ENCODE data around the gene TNS3. TPM values are rescaled to one million over a fixed set of nuclear protein-coding genes. Genes with fewer than 3 reads are reported as not detected.

The TNS3 gene
- total and polyA plus RNA-seq, 9 of the 15 experiments (the other 6 are each of a cell fraction or from before 2014, with no cell fraction given), result 0.20 TPM; not detected in 8

- BruUV-seq (replicated peaks), result no TSS peak
- H3K4me2 ChIP-seq (ENCODE audit: insufficient read depth, low read length), result no peak overlapping the region
- H3K9me3 ChIP-seq (replicated peaks; ENCODE audit: control insufficient read depth, insufficient read depth, low read depth, low read length), result no peaks in the 10 kb centered on the region
- DNase-seq (ENCODE audit: extremely low read depth in 1 of 4, low spot score in 3 of 4), result no peak
- H4K20me1 ChIP-seq (replicated peaks; ENCODE audit: control insufficient read depth, insufficient read depth, low read length), result no peaks in the 10 kb centered on the region
- ChIA-PET POLR2A (no interaction called here), CTCF (ENCODE audit: low intra/inter-chr PET ratio) (no interaction called here)
- H3K36me3 ChIP-seq (ENCODE audit: control insufficient read depth, insufficient read depth, low read length), result no peaks in the 10 kb centered on the region
- in situ Hi-C loops (cut with MboI) (no loop called here), intact Hi-C loops (cut with micrococcal nuclease) (no loop called here)
- no peak for FAIRE-seq
- H3K27ac ChIP-seq (ENCODE audit: extremely low read depth, low read depth, low read length), result no peak overlapping the region
- H3K9me1 ChIP-seq (ENCODE audit: control insufficient read depth, insufficient read depth, low read length), result peaks cover 2% of the 10 kb centered on the region
- peaks cover 2 to 38% of the 10 kb centered on the region in 2 experiments; a peak in 3 of 5 replicates for H3K27me3 ChIP-seq (ENCODE audit: control insufficient read depth in 2 of 2, insufficient read depth in 2 of 2, low read length in 2 of 2)
- 2% methylated on average over 3 of the region's 3 CpGs for WGBS (ENCODE audit: insufficient coverage, low coverage, missing lambda C conversion rate)
- peaks cover 2 to 4% of the 10 kb centered on the region in 2 experiments; a peak in 3 of 5 replicates for H3K4me1 ChIP-seq (replicated peaks in 1 of 2; ENCODE audit: control insufficient read depth in 2 of 2, insufficient read depth in 2 of 2, low read length in 2 of 2)
- no peak overlapping the region for H3K4me3 ChIP-seq
- TF ChIP-seq ZBTB26 (CRISPR knock-in tag; IDR thresholded peaks at IDR 0.05) (no peak), KLF10 (CRISPR knock-in tag; IDR thresholded peaks at IDR 0.05) (no peak), NR3C1 (CRISPR knock-in tag; IDR thresholded peaks at IDR 0.05) (no peak), SPI1 (IDR thresholded peaks at IDR 0.05; ENCODE audit: borderline replicate concordance, low read depth, low read length) (no peak), ZNF766 (CRISPR knock-in tag; conservative IDR thresholded peaks at IDR 0.05) (no peak), TSC22D4 (tag; IDR thresholded peaks at IDR 0.05) (no peak), ETV6 (IDR thresholded peaks at IDR 0.05; ENCODE audit: borderline replicate concordance in 1 of 2, low read depth in 2 of 2, low read length in 1 of 2) (no peak), ETV6 (CRISPR knock-in tag; IDR thresholded peaks at IDR 0.05; ENCODE audit: borderline replicate concordance) (no peak), KDM4B (IDR thresholded peaks at IDR 0.05; ENCODE audit: borderline replicate concordance in 2 of 2, low read depth in 1 of 2) (no peak), EGR1 (conservative IDR thresholded peaks at IDR 0.05) (no peak), HDAC6 (IDR thresholded peaks at IDR 0.05; ENCODE audit: low read depth, low read length) (no peak), ZFP36 (IDR thresholded peaks at IDR 0.05; ENCODE audit: low read depth, low read length, partially characterized antibody) (no peak), RBM22 (IDR thresholded peaks at IDR 0.05; ENCODE audit: low read depth, low read length, poor library complexity, severe bottlenecking) (no peak), ZNF212 (CRISPR knock-in tag; IDR thresholded peaks at IDR 0.05) (no peak), ZNF75A (CRISPR knock-in tag; IDR thresholded peaks at IDR 0.05) (no peak), MBD1 (CRISPR knock-in tag; IDR thresholded peaks at IDR 0.05) (no peak), GTF2F1 (IDR thresholded peaks at IDR 0.05; ENCODE audit: low read depth, low read length) (no peak), HSF4 (CRISPR knock-in tag; IDR thresholded peaks at IDR 0.05; ENCODE audit: borderline replicate concordance) (no peak), COPS2 (conservative IDR thresholded peaks at IDR 0.05) (no peak), ZNF79 (CRISPR knock-in tag; IDR thresholded peaks at IDR 0.05; ENCODE audit: low read depth) (no peak), TRIM28 (IDR thresholded peaks at IDR 0.05) (no peak)
- H2AFZ ChIP-seq (ENCODE audit: low read depth, low read length), result no peak overlapping the region
- no peaks in the 10 kb centered on the region for H3K79me2 ChIP-seq (ENCODE audit: control insufficient read depth, insufficient read depth, low read length)
- ATAC-seq, result no peak
- H3K9ac ChIP-seq (ENCODE audit: insufficient read depth in 1 of 2, low read depth in 2 of 2, low read length in 2 of 2), result no peak overlapping the region
These were observed 333.1 kb downstream of the TNS3 start for GRCh38 chr7:47248797-47249196.
